Adrenal gland (tissue), 5 donors: ENCODE data around the gene KMT5C.

Experiments used
- POLR2A ChIP-seq, 2 donors: fragments of 450-650 bp; IDR thresholded peaks; one replicate each; pipeline ENCODE4 v1.6.1; 2017; ENCODE audit warnings: antibody characterized with exemption in 2 of 2, mild to moderate bottlenecking in 2 of 2, moderate library complexity in 1 of 2
- TF ChIP-seq, protein P1 (sequence below), 6 experiments: fragments of 450-650 bp in 4 of 6; fragments of 200-600 bp in 2 of 6; sonication (generic) in 1 of 6; IDR thresholded peaks; 1 replicate in 5 of 6; 2 replicates in 1 of 6; pipeline versions ENCODE4 v1.5.1 to v1.8.0; 2016 to 2021; ENCODE audit warnings: antibody characterized with exemption in 6 of 6, mild to moderate bottlenecking in 2 of 6, moderate library complexity in 1 of 6
- donor health status: DM: no; HTN: no; CAD: no.

DNA sequence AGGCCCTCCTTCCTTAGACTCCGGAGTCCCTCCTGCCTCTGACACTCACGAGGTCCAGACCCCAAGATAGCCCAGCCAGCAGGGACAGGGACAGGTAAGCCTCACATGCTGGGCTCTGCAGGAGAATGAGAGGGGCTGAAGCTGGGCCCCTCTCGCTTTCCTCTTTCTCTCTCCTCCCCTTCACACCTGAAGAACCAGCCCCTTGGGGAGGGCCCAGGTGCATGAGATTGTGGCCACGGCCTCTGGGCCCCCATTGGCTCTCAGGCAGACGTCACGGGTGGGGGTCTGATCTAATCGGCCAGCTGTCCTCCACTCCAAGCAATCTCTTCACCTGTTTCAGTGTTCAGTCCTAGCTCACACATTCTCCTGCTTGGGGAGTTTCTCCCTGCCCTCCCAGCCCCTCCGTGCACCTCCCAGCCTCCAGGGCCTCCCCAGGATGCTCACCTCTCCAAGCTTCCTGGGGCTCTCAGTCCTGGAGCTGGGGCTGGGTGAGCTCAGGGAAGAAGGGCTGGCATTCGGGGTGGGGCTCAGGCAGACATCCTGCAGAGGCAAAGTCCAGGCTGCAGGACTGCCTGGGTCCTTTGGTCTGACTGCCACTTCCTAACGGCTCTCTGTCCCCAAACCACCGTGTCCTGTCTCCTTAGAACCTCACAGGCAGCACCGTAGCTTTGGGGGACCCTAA lies 17.3 kb upstream of the KMT5C start:
- TF ChIP-seq, protein P1, sequence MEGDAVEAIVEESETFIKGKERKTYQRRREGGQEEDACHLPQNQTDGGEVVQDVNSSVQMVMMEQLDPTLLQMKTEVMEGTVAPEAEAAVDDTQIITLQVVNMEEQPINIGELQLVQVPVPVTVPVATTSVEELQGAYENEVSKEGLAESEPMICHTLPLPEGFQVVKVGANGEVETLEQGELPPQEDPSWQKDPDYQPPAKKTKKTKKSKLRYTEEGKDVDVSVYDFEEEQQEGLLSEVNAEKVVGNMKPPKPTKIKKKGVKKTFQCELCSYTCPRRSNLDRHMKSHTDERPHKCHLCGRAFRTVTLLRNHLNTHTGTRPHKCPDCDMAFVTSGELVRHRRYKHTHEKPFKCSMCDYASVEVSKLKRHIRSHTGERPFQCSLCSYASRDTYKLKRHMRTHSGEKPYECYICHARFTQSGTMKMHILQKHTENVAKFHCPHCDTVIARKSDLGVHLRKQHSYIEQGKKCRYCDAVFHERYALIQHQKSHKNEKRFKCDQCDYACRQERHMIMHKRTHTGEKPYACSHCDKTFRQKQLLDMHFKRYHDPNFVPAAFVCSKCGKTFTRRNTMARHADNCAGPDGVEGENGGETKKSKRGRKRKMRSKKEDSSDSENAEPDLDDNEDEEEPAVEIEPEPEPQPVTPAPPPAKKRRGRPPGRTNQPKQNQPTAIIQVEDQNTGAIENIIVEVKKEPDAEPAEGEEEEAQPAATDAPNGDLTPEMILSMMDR (IDR thresholded peaks at IDR 0.05), result no peak
- TF ChIP-seq POLR2A (IDR thresholded peaks at IDR 0.05), result no peak
